GM23248 (cell line): Measurements from ENCODE around the gene WNT3A. TPM values are rescaled to one million over a fixed set of nuclear protein-coding genes. Genes with fewer than 3 reads are reported as not detected.

Experiments
- DNase-seq: peaks from one replicate; pipeline ENCODE4 v3.0.0-alpha.2; 2015
- H2AFZ ChIP-seq: fragments of 200-600 bp; sonication (generic); 2 replicates; pipeline ENCODE4 v1.6.1; 2016; ENCODE audit warnings: antibody characterized with exemption
- H3F3A ChIP-seq: fragments of 200-600 bp; sonication (generic); 2 replicates; pipeline ENCODE4 v1.6.1; 2016; ENCODE audit warnings: mild to moderate bottlenecking, antibody characterized with exemption, mixed run types; ENCODE audit not compliant: insufficient read depth
- H3K27ac ChIP-seq: fragments of 200-600 bp; sonication (generic); 2 replicates; pipeline ENCODE4 v1.5.1; 2016; ENCODE audit warnings: mild to moderate bottlenecking
- H3K27me3 ChIP-seq: fragments of 200-600 bp; sonication (generic); replicated peaks from 2 replicates; pipeline ENCODE4 v1.6.1; 2016; ENCODE audit warnings: mild to moderate bottlenecking; ENCODE audit not compliant: insufficient read depth
- H3K36me3 ChIP-seq: fragments of 200-600 bp; sonication (generic); 2 replicates; pipeline ENCODE4 v1.6.1; 2016; ENCODE audit warnings: low read depth, mild to moderate bottlenecking
- H3K4me1 ChIP-seq: fragments of 200-600 bp; sonication (generic); 2 replicates; pipeline ENCODE4 v1.6.1; 2016; ENCODE audit warnings: mild to moderate bottlenecking; ENCODE audit not compliant: insufficient read depth
- H3K4me2 ChIP-seq: fragments of 200-600 bp; sonication (generic); one replicate; pipeline ENCODE4 v1.6.1; 2016; ENCODE audit warnings: mild to moderate bottlenecking; ENCODE audit not compliant: unreplicated experiment
- H3K4me3 ChIP-seq: fragments of 200-600 bp; sonication (generic); 2 replicates; pipeline ENCODE4 v1.5.1; 2016; ENCODE audit warnings: mild to moderate bottlenecking
- H3K79me2 ChIP-seq: fragments of 200-600 bp; sonication (generic); 2 replicates; pipeline ENCODE4 v1.6.1; 2016; ENCODE audit warnings: mild to moderate bottlenecking; ENCODE audit not compliant: insufficient read depth
- H3K9ac ChIP-seq: fragments of 200-600 bp; sonication (generic); 2 replicates; pipeline ENCODE4 v1.6.1; 2016; ENCODE audit warnings: mild to moderate bottlenecking
- H3K9me2 ChIP-seq: fragments of 200-600 bp; sonication (generic); 2 replicates; pipeline ENCODE4 v1.6.1; 2016; ENCODE audit warnings: mixed run types, mild to moderate bottlenecking, moderate library complexity; ENCODE audit not compliant: insufficient read depth
- H3K9me3 ChIP-seq: fragments of 200-600 bp; sonication (generic); one replicate; pipeline ENCODE4 v1.6.1; 2017; ENCODE audit warnings: low read depth
- H4K20me1 ChIP-seq: fragments of 200-600 bp; sonication (generic); 2 replicates; pipeline ENCODE4 v1.6.0; 2016; ENCODE audit not compliant: insufficient read depth
- EZH2 ChIP-seq: fragments of 200-600 bp; sonication (generic); IDR thresholded peaks from 2 replicates; pipeline ENCODE4 v1.6.1; 2018; ENCODE audit warnings: antibody characterized with exemption, mild to moderate bottlenecking; ENCODE audit not compliant: insufficient read depth, poor library complexity, severe bottlenecking
- EZH2phosphoT487 ChIP-seq: fragments of 200-600 bp; sonication (generic); IDR thresholded peaks from 2 replicates; pipeline ENCODE4 v1.6.1; 2018; ENCODE audit warnings: antibody characterized with exemption, moderate library complexity, mild to moderate bottlenecking, low read depth; ENCODE audit not compliant: insufficient read depth
- WGBS, 2 experiments: methylation state at CpG; one replicate each; pipeline ENCODE4 v1.1.6; 2015 to 2017; ENCODE audit warnings: low lambda C conversion rate in 2 of 2, low coverage in 1 of 2; ENCODE audit errors: missing lambda C conversion rate in 2 of 2; 5-methylcytosine and 5-hydroxymethylcytosine counted together
- in situ Hi-C: fragments of 300-500 bp; cut with MboI; formaldehyde crosslinking; loops from 2 replicates; pipeline ENCODE4 v1.15.0; 2020
- polyA plus RNA-seq: library from polyadenylated mRNA; unstranded; fragments of >200 nt; fragmentation: Nextera tagmentation; extraction: Ambion mirVana; gene quantifications from 2 replicates; pipeline ENCODE4 v1.2.1, GENCODE V29; 2016
- total RNA-seq: library from RNA; depleted of rRNA; stranded (reverse); fragments of >200 nt; shearing (Covaris generic); gene quantifications from 2 replicates; pipeline ENCODE4 v1.2.3, GENCODE V29; 2014

Gene WNT3A
- total and polyA plus RNA-seq, 2 experiments from 2014 or later, result not detected

GRCh38 chr1:228066416-228066815 lies 59.6 kb downstream of the WNT3A start:
- H3K27me3 ChIP-seq, result peaks cover 3% of the 10 kb centered on the region
- H3K36me3 ChIP-seq, result no peaks in the 10 kb centered on the region
- no peak for DNase-seq
- no peaks in the 10 kb centered on the region for H3K4me1 ChIP-seq
- no peak overlapping the region for H3K27ac ChIP-seq
- no peaks in the 10 kb centered on the region for H3K9me3 ChIP-seq
- H3F3A ChIP-seq, result no peaks in the 10 kb centered on the region
- no peak overlapping the region for H3K9ac ChIP-seq
- no peak overlapping the region for H3K4me2 ChIP-seq
- in situ Hi-C loops, result no loop called here
- WGBS, 2 experiments, result 0 to 4% methylated on average over 4 of the region's 4 CpGs
- H2AFZ ChIP-seq, result no peak overlapping the region
- no peaks in the 10 kb centered on the region for H3K79me2 ChIP-seq
- no peak overlapping the region for H3K4me3 ChIP-seq
- no peaks in the 10 kb centered on the region for H4K20me1 ChIP-seq
- TF ChIP-seq EZH2phosphoT487, result no peak
- no peaks in the 10 kb centered on the region for H3K9me2 ChIP-seq

- no peak for DNase-seq
- 38 to 42% methylated on average over 10 of the region's 10 CpGs for WGBS, 2 experiments
These were observed 60.3 kb downstream of the WNT3A start for GRCh38 chr1:228066891-228067654.

GRCh38 chr1:228068359-228068758 lies 61.6 kb downstream of the WNT3A start:
- Histone ChIP-seq H3K27ac (no peak overlapping the region), H3F3A (no peaks in the 10 kb centered on the region), H3K9me3 (no peaks in the 10 kb centered on the region), H4K20me1 (no peaks in the 10 kb centered on the region), H3K36me3 (no peaks in the 10 kb centered on the region), H3K9me2 (no peaks in the 10 kb centered on the region), H2AFZ (no peak overlapping the region), H3K4me3 (no peak overlapping the region), H3K4me2 (no peak overlapping the region), H3K27me3 (no peaks in the 10 kb centered on the region; the same call in 1 of the 2 replicates), H3K79me2 (no peaks in the 10 kb centered on the region), H3K9ac (no peak overlapping the region), H3K4me1 (no peaks in the 10 kb centered on the region)
- in situ Hi-C loops, result no loop called here
- no peak for TF ChIP-seq EZH2phosphoT487
- no peak for TF ChIP-seq EZH2
- 34 to 45% methylated on average over 4 to 7 of the region's 7 CpGs for WGBS, 2 experiments
- no peak for DNase-seq

More at GRCh38 chr1:228066891-228067654, 60.3 kb downstream of the WNT3A start:
- Histone ChIP-seq H3K27me3 (no peaks in the 10 kb centered on the region; the same call in 1 of the 2 replicates), H2AFZ (no peak overlapping the region), H3K4me1 (no peaks in the 10 kb centered on the region), H3K27ac (no peak overlapping the region), H3K9me3 (no peaks in the 10 kb centered on the region), H3K4me3 (no peak overlapping the region), H3K79me2 (no peaks in the 10 kb centered on the region), H3K4me2 (no peak overlapping the region), H3K9me2 (no peaks in the 10 kb centered on the region), H3K36me3 (no peaks in the 10 kb centered on the region), H3F3A (no peaks in the 10 kb centered on the region), H4K20me1 (no peaks in the 10 kb centered on the region), H3K9ac (no peak overlapping the region)
- in situ Hi-C loops, result no loop called here
- TF ChIP-seq EZH2phosphoT487 (no peak), EZH2 (no peak)

GRCh38 chr1:228070173-228070572 lies 63.4 kb downstream of the WNT3A start:
- Histone ChIP-seq H3K4me3 (no peak overlapping the region), H3K27ac (no peak overlapping the region), H3F3A (no peaks in the 10 kb centered on the region), H3K36me3 (no peaks in the 10 kb centered on the region), H3K27me3 (no peaks in the 10 kb centered on the region; the same call in 1 of the 2 replicates), H4K20me1 (no peaks in the 10 kb centered on the region), H2AFZ (no peak overlapping the region), H3K9ac (no peak overlapping the region), H3K9me2 (no peaks in the 10 kb centered on the region), H3K4me1 (no peaks in the 10 kb centered on the region), H3K4me2 (no peak overlapping the region), H3K9me3 (no peaks in the 10 kb centered on the region), H3K79me2 (no peaks in the 10 kb centered on the region)
- WGBS, 2 experiments, result 25% methylated on average over 2 of the region's 2 CpGs; no CpG with 5 or more reads in 1 of the 2 experiments
- in situ Hi-C loops, result loop anchor here (10.0 kb wide), 1 partner anchor 55 kb away; no protein-coding TSS in a partner anchor
- DNase-seq, result no peak
- TF ChIP-seq EZH2phosphoT487 (no peak), EZH2 (no peak)
